SK-N-DZ (cell line): Measurements from ENCODE around the gene IGSF9B.

Experiments used
- DNase-seq: peaks from one replicate; pipeline ENCODE4 v3.0.0-alpha.2; 2015; ENCODE audit warnings: low spot score

Gene IGSF9B

GRCh38 chr11:133955945-133956421 is 785 bp downstream of the IGSF9B start:
- DNase-seq: no peak

- DNase-seq: no peak
These were observed 1.5 kb downstream of the IGSF9B start for GRCh38 chr11:133955081-133955891.

GRCh38 chr11:133953999-133954398 is 2.8 kb downstream of the IGSF9B start:
- no peak for DNase-seq

- no peak for DNase-seq
These were observed 3.2 kb downstream of the IGSF9B start for GRCh38 chr11:133953547-133953946.

- DNase-seq: no peak
These were observed 4.3 kb downstream of the IGSF9B start for GRCh38 chr11:133952199-133953190.

GRCh38 chr11:133951327-133952198 is 5.2 kb downstream of the IGSF9B start:
- peak; percentile 51 for DNase-seq

GRCh38 chr11:133950874-133951326 is 5.9 kb downstream of the IGSF9B start:
- no peak for DNase-seq

GRCh38 chr11:133950421-133950820 is 6.3 kb downstream of the IGSF9B start:
- DNase-seq: no peak

GRCh38 chr11:133949129-133949528 is 7.6 kb downstream of the IGSF9B start:
- no peak for DNase-seq

GRCh38 chr11:133948711-133949110 is 8.1 kb downstream of the IGSF9B start:
- DNase-seq: no peak

GRCh38 chr11:133947321-133947756 is 9.4 kb downstream of the IGSF9B start:
- peak; percentile 47 for DNase-seq

GRCh38 chr11:133946541-133947318 is 10.0 kb downstream of the IGSF9B start:
- DNase-seq: peak; percentile 70

- DNase-seq: no peak
These were observed 10.7 kb downstream of the IGSF9B start for GRCh38 chr11:133946051-133946450.

- DNase-seq: no peak
These were observed 11.4 kb downstream of the IGSF9B start for GRCh38 chr11:133945087-133945974.

- DNase-seq: no peak
These were observed 12.6 kb downstream of the IGSF9B start for GRCh38 chr11:133943950-133944698.

- no peak for DNase-seq
These were observed 14.2 kb downstream of the IGSF9B start for GRCh38 chr11:133942577-133942976.

- no peak for DNase-seq
These were observed 15.2 kb downstream of the IGSF9B start for GRCh38 chr11:133941546-133941945.

- DNase-seq: no peak
These were observed 16.7 kb downstream of the IGSF9B start for GRCh38 chr11:133940034-133940433.
